GM19455 (cell line): ENCODE measurements around the gene SLC5A11.
"Not testable (repeated sequence)": the region's sequence is repeated elsewhere in the genome, so short reads cannot be mapped to it uniquely, and the experiment has no call there.

Source experiments
- ATAC-seq: cut with Tn5 transposase; IDR thresholded peaks from one replicate; pipeline ENCODE4 v1.9.1; 2021; ENCODE audit not compliant: unreplicated experiment

Gene SLC5A11

DNA sequence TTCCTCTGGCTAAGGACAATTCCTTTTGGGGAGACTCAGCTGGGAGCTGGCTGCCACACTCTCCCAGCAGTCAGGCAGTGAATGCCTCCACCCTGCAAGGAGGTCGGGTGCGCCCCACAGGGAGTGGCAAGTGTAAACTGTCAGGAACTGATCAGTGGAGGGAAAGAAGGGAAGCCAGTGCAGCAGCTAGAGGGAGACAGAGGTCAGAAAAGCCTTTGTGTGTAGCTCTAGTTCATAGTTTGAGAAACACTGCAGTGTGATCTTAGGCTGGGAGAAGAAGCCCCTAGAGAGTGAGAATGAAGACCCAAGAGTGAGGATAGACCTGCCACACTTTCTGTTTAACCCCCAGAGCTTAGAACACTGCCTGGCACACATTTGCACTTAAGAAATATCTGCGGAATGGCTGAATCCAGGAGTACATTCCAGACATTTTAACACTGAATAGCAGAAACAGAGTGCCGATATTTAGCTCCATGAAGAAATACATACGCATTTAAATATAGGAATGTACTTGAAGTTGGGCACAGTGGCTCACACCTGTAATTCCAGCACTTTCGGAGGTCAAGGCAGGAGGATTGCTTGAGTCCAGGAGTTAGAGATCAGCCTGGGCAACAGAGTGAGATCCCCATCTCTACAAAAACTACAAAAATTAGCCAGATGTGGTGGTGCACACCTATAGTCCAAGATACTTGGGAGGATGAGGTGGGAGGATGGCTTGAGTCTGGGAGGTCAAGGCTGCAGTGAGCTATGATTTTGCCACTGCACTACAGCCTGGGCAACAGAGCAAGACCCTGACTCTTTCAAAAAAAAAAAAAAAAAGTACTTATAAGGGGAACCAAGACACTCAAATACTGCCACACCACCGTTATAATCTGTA lies 11.1 kb upstream of the SLC5A11 start:
- ATAC-seq: no peak

DNA sequence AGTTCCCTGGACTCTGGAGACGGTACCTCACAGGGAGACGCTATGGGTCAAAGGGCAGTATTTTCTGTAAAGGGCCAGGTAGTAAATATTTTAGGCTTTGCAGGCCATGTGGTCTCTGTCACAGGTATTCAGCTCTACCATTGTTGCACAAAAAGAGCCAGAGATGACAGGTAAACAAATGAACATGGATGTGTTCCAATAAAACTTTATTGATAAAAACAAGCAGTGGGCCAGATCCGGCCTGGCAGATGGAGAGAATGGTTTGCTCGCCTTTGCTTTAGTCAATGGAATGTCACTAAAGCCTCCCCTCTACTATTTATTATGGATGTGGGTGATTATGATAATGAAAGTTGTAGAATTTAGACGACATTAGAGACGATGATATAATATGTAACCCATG lies 8.9 kb upstream of the SLC5A11 start:
- ATAC-seq: no peak

DNA sequence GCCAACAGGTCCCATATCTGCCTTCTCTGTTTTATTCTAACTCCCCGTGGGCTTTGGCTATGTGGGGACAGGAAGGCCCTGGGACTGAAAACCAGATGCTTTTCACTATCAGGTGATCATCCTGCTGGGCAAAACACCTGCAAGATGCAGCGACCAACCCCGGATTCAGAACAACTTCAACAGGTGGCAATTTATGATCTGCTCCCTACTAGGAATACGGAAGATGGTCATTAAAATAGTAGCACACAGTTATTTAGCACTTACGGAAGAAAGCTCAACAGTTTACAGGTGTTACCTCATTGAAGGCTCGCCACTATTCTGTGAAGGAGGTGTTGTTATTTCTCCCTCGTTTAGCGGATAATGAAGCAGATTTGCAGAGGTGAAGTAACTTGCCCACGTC lies 7.8 kb upstream of the SLC5A11 start:
- ATAC-seq: no peak

DNA sequence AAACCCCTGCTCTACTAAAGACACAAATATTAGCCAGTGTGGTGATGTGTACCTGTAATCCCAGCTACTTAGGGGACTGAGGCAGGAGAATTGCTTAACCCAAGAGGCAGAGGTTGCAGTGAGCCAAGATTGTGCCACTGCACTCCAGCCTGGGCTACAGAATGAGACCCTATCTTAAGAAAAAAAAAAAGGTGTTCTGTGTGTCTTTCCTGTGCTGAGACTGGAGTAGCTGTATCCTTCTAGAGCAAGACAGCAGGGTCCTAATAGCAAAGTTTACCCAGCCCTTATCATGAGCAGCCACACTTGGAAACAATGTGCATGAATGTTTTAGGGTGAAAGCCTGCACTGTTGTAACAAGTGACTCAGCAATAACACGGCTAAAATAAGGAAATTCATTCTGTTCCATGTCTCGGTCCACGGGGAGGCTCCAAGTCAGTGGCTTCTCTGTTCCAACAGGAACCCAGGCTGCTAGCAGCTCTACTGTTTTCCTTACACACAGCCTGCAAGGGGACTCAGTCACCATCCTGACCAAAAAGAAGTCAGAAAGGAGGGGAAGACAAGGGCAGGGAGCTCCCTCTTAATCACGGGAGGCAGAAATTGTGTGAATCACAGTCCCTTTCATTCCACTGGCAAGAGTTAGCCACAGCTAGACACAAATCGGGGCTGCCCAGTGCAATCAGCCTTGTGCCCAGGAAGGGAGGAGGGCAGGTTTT lies 7.1 kb upstream of the SLC5A11 start:
- ATAC-seq: no peak

- ATAC-seq: no peak
These were observed 6.3 kb upstream of the SLC5A11 start for GRCh38 chr16:24839347-24839972.

DNA sequence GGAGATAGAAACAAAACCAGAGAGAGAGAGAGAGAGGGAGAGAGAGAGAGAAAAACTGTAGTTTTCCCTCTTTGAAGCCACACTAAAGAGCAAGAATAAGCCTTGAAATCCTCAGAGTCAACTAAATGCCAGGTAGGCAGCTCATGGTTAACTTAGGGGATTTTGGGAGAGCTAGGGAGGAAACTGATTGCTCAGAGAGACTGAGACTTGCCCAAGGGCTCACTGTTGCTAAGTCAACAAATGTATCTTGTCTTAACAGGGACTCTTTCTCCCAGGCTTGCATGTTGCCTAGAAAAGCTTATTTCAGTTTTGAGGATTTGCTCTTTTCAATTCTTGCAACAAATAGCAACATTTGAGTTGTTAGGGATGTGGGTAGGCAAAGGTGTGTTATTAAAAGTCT lies 4.5 kb upstream of the SLC5A11 start:
- no peak for ATAC-seq

- no peak for ATAC-seq
These were observed 1.4 kb upstream of the SLC5A11 start for GRCh38 chr16:24844101-24845030.

DNA sequence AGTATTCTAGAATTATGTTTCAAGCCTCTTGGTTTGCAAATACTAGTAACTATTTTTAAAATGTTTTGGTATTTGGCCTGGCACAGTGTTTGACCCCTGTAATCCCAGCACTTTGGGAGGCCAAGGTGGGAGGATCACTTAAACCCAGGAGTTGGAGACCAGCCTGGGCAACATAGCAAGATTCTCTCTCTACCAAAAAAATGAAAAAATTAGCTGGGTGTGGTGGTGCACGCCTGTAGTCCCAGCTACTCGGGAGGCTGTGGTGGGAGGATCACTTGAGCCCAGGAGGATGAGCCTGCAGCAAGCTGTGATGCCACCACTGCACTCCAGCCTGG lies 765 bp upstream of the SLC5A11 start:
- not testable (repeated sequence) for ATAC-seq

GRCh38 chr16:24846548-24847357 lies 990 bp downstream of the SLC5A11 start:
- ATAC-seq: no peak

- ATAC-seq: no peak
These were observed 1.5 kb downstream of the SLC5A11 start for GRCh38 chr16:24847358-24847664.

DNA sequence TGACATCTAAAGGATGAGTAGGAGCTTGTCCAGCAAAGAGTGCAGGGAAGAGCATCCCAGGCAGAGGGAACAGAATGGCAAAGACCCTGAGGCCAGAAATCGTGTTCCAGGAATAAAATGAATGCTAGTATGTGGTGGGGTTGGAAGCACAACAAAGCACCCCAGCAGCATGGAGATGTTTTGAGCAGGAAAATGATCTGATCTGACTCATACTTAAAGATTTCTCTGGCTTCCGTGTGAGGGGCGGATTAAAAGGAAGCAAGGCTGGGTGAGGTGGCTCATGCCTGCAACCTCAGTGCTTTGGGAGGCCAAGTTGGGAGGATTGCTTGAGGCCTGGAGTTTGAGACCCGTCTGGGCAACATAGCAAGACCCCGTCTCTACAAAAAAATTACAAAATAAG lies 2.3 kb downstream of the SLC5A11 start:
- no peak for ATAC-seq

- ATAC-seq: no peak
These were observed 3.9 kb downstream of the SLC5A11 start for GRCh38 chr16:24849641-24850040.

GRCh38 chr16:24850289-24850938 lies 4.7 kb downstream of the SLC5A11 start:
- no peak for ATAC-seq

GRCh38 chr16:24851700-24852099 lies 5.9 kb downstream of the SLC5A11 start:
- no peak for ATAC-seq

DNA sequence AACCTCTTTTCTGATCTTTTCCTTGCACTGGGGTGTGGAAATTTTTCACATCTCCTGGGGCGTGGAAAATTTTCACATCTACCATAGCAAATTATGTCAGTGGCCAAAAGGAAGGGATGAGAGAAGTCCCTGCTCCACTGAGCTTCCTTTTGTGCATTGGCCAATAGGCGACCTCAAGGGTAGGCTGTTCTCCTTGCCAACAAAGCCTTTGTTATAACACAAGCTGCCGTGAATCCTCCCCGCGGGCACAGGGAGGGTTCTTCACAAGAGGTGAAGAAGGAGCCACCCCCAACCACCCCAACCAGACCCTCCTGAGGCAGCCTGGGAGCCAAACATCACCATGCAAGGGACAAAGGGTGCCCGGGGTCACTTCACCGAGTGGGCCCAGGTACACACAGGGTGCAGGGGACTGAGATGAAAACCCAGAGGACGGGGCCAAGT lies 6.5 kb downstream of the SLC5A11 start:
- ATAC-seq: no peak

DNA sequence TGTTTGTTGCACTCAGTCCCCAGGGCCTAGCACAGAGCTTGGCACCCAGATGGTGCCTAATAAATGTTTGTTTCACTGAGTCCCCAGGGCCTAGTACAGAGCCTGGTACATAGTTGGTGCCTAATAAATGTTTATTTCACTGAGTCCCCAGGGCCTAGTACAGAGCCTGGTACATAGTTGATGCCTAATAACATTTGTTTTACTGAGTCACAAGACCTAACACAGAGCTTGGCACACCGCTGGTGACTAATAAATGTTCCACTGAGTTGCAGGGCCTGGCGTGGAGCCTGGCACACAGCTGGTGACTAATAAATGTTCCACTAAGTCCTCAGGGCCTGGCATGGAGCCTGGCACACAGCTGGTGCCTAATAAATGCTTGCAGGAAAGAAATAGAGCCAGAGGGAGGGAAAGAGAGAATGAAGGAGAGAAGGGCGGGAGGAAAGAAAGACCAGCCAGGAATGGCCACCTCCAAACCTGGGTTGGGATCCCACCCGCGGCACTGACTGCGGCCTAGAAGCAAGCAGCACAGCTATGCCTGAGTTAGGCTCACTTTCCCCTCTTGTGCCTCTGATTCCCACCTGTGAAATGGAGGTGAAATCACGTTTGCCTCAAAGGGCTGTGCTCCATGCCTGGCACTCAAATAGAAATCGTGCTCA lies 7.5 kb downstream of the SLC5A11 start:
- ATAC-seq: no peak

- ATAC-seq: no peak
These were observed 8.1 kb downstream of the SLC5A11 start for GRCh38 chr16:24853830-24854229.

DNA sequence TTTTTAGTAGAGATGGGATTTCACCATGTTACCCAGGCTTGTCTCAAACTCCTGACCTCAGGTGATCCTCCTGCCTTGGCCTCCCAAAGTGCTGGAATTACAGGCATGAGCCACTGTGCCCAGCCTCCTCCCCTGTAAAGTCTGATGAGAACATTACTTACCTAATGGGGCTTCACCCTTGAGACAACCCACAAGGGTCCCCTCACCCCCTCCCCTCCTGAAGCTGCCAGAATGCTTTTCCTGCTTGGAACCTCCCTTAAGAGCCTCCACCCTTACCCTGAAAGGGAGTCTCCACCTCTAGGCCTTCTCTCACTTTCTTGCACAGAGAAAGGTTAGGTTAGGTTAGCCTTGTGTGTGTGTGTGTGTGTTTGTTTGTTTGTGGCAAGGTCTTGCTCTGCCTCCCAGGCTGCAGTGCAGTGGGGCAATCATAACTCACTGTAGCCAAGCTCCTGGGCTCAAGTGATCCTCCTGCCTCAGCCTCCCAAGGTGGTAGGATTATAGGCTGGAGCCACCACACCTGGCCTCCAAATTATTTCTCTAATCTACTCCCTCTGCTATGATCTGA lies 8.9 kb downstream of the SLC5A11 start:
- ATAC-seq: no peak

DNA sequence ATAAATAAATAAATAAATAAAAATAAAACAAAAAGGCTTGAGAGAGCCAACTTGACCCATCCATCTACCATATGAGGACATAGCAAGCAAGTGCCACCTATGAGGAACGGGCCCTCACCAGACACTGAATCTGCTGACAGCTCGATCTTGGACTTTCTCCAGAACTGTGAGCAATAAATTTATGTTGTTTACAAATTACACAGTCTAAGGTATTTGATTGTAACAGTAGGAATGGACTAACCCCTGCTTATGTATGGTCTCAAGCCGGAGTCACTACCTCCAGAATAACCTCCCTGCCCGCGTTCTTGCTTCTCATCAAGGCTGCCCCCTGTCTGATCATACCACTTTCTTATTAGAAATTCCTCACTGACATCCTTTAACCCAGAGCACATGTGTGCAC lies 9.9 kb downstream of the SLC5A11 start:
- no peak for ATAC-seq
